HG03469 (cell line): ENCODE results near the gene FNDC3A.

Source experiments
- ATAC-seq: cut with Tn5 transposase; IDR thresholded peaks from one replicate; pipeline ENCODE4 v1.9.1; 2021; ENCODE audit warnings: mild to moderate bottlenecking, moderate library complexity, moderate number of reproducible peaks; ENCODE audit not compliant: unreplicated experiment

FNDC3A gene

GRCh38 chr13:49213539-49213938 is 237.8 kb downstream of the FNDC3A start:
- no peak for ATAC-seq

GRCh38 chr13:49213997-49214916 is 238.5 kb downstream of the FNDC3A start:
- no peak for ATAC-seq

- no peak for ATAC-seq
Measured at GRCh38 chr13:49214917-49215376, 239.2 kb downstream of the FNDC3A start.

GRCh38 chr13:49216334-49216733 is 240.6 kb downstream of the FNDC3A start:
- no peak for ATAC-seq

GRCh38 chr13:49217962-49218492 is 242.3 kb downstream of the FNDC3A start:
- no peak for ATAC-seq

- no peak for ATAC-seq
Measured at GRCh38 chr13:49218493-49219051, 242.9 kb downstream of the FNDC3A start.

GRCh38 chr13:49219647-49220035 is 243.9 kb downstream of the FNDC3A start:
- ATAC-seq: no peak

- no peak for ATAC-seq
Measured at GRCh38 chr13:49220036-49220855, 244.5 kb downstream of the FNDC3A start, which contains the start of gene MLNR. Gene MLNR (plus strand): TSS chr13:49220338. CDS start chr13:49220338, 0 bp downstream.

GRCh38 chr13:49220856-49221589 is 245.3 kb downstream of the FNDC3A start:
- no peak for ATAC-seq

- ATAC-seq: no peak
Measured at GRCh38 chr13:49221590-49221965, 245.9 kb downstream of the FNDC3A start.

- no peak for ATAC-seq
Measured at GRCh38 chr13:49225223-49226042, 249.7 kb downstream of the FNDC3A start.

- no peak for ATAC-seq
Measured at GRCh38 chr13:49226613-49227012, 250.9 kb downstream of the FNDC3A start.

GRCh38 chr13:49234741-49235140 is 259.0 kb downstream of the FNDC3A start:
- no peak for ATAC-seq

GRCh38 chr13:49235856-49236431 is 260.2 kb downstream of the FNDC3A start:
- no peak for ATAC-seq

GRCh38 chr13:49238621-49239020 is 262.9 kb downstream of the FNDC3A start:
- ATAC-seq: no peak

GRCh38 chr13:49240017-49240416 is 264.3 kb downstream of the FNDC3A start:
- ATAC-seq: no peak

GRCh38 chr13:49241296-49241695 is 265.6 kb downstream of the FNDC3A start:
- no peak for ATAC-seq

- ATAC-seq: no peak
Measured at GRCh38 chr13:49245101-49245500, 269.4 kb downstream of the FNDC3A start.
